Fibroblast of skin of left biceps (primary cell): ENCODE data around the gene P3H2.
A peak's percentile ranks its signal among the peaks of the same experiment; 100 is the strongest.

ENCODE experiments used
- DNase-seq, 2 experiments: peaks; one replicate each; pipeline ENCODE4 v3.0.0-alpha.2; 2013; ENCODE audit warnings: low read depth in 2 of 2

P3H2 gene

DNA sequence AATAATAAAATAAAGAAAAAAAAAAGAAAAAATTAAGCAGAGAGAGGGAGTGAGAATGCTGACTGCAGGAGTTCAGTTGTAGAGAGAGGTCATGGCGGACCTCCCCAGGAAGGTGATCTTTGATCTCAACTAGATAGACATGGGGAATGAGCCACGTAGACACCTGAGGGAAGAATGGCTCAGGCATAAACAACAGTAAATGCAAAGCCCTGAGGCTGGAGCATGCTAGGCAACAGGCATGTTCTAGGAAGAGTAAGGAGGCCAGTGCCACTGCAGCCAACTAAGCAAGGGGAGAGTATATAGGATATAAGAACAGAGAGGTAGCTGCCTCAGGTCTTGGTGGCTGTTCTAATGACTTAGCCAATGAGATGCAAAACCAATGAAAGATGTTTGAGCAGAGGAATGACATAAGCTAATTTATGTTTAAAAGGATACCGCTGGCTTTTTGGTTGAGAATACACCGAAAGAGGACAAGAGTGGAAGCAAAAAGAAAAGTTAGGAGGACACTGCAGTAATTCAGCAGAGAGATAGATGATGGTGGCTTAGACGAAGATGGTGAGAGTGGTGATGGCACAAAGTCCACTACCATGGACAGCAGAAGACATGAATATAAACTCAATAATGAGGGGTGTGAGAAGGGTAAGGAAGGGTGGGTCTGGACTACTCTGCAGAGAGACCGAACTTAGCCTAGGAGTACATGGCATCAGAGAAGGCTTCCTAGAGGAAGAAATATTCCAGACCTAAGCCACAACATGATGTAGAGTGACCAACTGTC, 174.6 kb downstream of the P3H2 start:
- DNase-seq = no peak

DNA sequence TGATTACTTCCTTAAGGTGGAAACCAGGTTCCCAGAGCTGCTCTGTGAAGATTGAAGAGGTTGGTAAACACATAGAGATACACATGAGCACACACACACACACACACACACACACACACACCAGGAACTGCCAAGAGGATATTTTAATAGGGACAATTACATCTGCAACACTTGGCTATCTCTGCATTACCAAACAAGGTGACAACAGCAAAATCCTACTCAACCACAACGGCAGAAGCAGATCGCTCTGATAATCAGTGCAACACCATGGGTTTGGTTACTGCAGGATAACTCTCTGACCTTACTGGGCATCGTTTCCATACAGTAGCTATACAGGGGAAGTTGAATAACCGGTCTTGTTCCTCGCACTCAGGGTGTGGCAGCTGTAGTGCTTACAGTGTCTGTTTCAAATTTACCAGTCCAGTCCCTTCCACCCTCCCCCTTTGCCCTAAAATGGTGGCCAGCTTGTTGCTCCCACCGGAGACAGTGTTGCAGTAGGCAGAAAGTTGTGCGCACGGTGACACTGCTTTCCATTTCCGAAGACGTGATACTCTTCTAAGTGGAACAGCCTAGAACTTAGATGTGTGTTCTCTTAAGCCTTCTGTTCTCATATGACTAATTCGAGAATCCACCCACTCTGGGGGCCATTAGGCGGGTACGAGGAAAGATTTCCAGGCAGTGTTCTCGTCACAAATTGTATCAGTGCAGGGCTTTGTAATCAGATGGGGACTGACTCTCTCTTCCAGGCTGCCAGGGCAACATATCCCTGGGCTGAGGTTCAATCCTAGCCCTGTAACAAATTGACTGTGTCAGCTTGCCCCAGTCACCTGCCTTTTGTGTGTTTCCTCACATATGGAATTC, 176.2 kb downstream of the P3H2 start:
- no peak for DNase-seq

DNA sequence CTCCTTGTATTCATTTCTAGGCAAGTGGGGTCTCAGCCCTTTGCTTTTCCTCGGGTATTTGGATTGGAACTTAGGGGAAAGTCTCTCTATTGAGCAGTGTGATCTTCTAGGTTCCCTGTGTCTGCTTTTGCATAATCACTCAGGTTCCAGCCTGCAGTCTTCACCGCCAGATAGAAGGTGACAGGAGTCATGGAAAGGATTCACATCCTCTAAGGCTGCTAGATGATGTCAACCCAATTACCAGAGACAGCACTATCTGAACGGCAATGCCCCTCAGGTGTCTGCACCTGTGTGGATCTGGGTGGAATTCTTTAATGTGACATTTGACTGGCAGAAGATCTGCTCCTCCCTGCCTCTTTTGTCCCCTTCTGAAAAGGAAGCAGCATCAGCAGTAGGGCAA, 177.7 kb downstream of the P3H2 start:
- no peak for DNase-seq

DNA sequence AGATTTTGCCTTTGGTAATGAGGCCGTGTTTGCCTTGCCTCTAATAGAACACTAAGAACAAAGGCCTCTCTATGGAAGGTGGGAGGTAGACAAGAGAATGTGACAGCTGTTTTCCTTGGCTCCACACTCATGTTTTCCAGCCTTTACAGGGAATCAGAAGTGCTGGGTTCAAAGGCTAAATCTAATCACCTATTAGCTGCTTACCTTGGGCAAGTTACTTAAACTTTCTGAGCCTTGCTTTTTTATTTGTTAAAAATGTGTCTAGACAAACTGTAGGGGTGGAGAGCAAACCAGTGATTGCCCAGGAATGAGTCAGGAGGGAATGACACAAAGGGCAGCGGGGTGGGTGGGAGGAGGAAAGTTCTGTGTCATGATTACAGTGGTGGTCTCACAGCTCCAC, 179.0 kb downstream of the P3H2 start:
- DNase-seq = no peak

DNA sequence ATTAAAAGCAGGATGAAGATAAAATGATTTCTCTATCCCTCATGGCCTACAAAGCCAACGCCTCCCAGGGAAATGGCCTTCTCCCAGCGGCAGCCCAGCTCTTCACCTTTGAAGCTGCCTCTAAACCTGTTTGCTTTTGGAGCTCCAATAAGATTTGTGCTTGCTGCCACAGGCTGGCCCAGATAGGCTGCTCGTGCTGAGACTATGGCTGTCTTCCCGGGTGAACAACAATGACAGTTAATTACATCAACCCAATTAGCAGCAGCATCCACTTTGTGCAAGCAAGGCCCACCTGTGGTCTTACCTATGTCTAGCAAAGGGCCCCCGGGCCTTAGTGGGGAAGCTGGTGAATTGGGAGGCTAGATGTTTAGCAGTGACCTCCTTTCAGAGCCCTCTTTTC, 179.6 kb downstream of the P3H2 start:
- no peak for DNase-seq

DNA sequence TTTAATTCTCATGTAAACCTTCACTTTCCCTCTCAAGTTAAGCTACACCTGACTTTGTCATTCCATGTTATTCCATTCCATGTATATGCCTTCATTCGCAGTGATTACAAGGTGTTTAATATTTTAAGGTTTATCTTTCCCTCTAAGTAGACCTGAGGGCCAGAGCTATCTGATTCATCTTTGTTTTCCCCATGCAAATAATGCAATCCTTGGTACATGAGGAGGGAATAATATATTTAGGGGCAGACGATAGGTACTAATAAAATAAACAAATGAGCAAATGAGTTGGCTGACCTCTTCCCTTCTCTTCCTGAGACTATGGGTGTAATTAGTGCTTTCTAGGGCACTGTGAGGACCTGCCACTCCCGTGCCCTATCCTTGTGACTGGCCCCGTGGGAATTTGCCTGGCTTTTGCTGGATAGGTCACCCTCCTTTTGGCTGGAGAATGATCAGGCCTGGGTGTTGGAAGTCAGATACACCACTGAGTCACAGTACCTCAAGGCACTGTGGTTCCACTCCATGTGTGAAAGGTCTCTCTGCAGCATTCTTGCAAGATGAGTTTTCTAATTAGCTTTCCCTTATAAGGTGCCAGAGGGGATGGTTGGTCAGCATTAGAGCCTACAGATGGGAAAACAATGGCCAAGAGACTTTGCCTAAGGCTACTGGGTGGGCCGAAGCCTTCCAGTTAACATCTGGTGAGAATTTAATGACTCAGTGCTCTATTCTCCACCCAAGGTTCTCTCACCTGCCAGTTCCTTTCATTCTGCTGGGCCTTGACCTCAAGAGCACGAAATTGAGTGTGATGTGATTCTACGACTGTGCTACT, 183.2 kb downstream of the P3H2 start:
- DNase-seq = peak; percentile 78 to 81

DNA sequence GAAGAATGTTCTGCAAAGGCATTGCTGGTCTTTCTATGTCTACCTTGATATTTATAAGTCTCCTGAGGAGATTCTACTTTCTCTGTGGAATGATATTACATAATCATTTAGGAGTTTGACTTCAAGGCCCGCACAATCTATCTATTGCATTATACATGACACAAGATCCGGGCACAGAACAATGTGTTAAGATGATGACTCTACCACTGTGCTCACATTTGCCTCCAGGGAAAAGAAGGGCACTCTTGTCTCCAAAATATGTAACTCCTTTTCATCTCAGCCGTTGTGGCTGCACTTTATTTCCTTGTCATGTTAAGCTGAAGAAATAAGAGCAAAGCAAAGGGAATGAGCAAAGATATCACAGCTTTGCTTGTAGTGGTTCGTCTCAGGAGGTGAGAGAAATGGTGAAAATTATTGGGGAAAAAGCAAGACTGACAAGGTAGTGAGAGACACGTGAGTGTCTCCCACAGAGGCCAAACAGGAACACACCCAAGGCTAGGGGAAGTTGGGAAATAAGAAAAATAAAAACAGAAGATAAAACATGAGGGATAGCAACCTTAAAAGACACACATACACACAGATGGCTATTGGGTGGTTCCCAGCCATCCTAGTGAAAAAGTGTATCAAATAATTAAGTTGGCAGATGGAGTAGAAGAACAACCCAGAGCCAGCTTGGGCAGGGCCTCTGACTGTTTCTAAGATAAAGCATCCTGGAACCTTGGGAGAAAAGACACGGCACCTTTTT, 184.3 kb downstream of the P3H2 start:
- DNase-seq = no peak

DNA sequence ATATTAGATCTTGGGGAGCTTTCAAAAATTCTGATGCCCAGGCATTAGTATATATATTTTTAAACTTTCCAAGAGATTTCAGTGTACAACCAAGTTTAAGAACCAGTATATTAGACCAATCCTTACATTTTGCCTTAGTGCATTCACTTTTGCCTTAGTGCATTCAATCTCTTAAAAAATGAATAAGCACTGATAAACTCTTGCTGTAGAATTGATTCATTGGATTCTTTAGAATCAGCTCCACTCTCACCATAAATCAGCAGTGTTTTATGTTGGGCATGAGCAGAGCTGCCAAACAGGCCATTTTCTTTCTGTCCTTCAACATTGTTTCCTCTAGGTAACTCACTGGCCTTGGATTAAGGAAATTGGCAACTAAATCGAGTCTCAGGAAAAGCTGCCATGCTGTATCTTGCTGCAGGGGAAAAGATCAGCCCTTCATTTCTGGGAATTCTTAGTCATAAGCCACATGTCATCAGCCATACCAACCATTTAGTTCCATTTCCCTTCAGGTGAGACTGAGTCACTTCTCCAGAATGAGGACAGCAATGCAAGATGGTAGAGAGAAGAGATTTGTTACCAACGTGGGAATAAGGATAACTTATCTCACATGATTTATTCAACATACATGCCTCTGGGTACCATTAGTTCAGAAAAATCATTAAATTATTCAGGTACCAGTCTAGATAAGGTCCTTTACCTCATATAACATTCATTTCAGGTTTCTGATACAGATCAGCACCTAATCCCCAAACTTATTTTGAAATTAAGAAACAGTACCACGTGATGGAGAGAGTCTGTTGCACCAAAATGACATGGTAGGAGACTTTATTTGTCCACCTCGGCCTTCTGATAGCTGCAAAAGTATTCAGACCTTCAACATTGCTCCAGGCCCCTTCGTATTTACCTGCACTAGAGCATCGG, 192.5 kb downstream of the P3H2 start:
- no peak for DNase-seq

DNA sequence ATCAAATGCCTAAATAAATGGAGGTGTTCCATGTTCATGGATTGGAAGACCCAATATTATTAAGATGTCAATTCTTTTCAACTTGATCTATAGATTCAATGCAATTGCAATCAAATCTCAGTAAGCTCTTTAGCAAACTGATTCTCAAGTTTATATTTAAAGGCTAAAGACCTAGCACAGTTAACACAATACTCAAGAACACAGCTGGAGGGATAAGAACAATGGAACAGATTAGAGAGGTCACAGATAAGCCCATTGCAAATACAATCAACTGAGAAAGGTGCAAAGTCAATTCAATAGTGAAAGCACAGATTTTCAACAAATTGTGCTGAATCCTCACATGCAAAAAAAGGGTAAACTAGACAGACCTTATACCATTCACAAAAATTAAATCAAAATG, 198.9 kb downstream of the P3H2 start:
- DNase-seq = no peak

DNA sequence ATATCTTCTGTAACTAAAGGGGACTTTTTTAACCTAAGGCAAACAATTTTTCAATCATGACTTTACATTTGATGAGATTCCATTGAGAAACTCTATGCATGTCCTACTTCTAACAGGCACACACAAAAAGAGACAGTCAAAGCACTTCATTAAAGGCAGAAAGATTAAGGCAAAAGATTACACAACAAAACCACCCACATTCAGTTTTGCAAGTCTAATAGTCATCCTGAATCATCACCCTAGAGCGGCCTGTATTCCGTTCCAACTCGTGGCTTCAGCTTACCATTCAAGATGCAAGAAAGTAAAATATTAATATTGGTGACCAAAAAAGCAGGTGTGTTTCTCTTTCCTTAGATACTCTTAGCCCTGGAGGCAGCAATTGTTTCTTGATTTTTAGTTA, 205.9 kb downstream of the P3H2 start:
- peak; percentile 71 to 78 for DNase-seq

DNA sequence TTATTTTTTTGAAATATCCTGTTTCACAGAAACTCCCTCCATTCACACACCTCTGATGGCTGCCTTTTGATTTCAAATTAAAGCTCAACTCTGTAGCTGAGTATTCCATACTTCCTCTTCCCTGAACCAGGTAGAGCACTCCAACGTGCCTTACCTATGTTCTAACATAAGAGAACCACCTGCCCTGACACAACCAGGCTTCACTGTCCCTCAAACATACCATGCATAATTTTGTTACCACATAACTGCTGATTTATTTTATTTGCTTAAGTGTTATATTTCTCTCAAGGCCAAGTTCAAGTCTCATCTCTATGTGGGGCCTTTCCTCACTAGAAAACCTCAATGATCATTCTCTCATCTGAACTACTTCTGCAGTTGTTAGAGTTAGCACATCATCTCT, 209.7 kb downstream of the P3H2 start:
- no peak for DNase-seq

DNA sequence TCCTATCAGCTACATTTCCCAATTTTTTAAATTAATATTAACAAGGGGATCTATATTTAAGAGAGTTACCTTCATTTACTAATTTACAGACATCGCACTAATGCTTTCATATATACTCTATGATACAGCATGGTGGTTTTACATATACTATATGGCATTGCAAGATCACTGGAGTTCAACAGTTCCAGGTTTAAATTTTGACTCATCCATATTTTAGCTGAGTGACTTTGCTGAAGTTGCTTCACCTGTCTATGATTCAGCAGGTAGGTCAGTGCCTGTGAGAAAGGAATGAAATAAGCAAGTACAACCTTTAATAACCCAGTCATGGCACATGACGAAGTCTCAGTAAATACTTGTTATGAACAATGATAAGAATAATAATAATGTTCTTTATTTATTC, 211.1 kb downstream of the P3H2 start:
- no peak for DNase-seq

DNA sequence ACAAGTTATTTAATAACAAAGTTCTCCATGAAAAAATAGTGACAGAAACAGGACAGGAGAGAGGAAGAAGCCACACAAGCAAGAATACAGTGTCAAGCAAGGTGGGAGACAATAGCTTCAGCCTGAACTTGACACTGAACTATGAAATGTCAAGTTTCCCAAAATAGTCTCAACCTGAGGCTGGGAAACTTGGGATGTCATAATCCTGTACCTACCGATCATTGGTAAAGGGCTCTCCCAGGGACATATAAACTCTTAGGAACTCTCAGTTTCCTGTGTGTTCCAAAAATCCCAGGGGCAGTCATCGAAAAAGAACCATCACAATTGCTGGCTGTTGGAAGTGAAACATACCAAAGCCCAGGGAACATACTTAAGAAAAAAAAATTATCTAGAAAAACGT, 211.6 kb downstream of the P3H2 start:
- no peak for DNase-seq

DNA sequence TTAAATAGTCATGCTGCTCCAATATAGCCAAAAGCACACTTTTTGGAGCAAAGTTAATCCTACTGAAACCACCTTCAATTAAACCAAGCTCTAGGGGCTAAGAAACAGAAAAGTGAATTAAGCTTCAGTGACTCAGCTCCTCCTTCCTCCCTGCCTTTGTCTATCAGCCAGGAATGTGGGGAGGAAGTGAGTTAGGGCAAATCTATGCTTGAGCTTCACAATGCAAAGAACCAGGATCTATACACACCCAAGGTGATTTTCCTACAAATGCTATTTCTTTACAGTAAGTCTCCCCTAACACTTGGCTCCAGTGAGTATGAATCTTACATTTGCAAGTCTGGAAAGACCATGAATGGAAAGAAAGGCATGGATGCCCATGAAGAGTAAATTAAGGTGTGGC, 212.1 kb downstream of the P3H2 start:
- peak; percentile 50 to 59 for DNase-seq

DNA sequence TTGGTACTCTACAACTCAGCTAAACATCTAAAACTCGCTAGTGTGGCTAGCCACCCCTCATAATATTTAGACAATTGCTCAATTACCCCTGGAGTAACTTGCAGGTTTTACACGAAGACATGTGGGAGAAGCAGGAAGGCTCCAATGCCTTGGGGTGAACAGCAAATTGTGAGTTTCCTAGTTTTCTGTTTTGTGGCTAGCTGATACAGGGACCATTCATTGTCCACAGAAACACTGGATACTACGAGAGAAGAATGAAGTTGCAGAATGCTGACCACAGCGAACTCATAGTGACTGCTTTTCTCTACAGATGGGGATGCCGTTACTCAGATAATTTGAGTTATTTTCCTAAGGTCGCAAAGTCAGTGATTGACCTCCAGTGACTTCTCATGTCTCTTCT, 212.9 kb downstream of the P3H2 start:
- no peak for DNase-seq
